ENCODE data around the gene AP2M1. TPM values are rescaled to one million over a fixed set of nuclear protein-coding genes. Genes with fewer than 3 reads are reported as not detected.
A peak's percentile ranks its signal among the peaks of the same experiment; 100 is the strongest.

AP2M1 gene
- total and polyA plus RNA-seq, 2 donors (not counting 3 experiments of a cell fraction or from before 2014, with no cell fraction given), result 431 to 602 TPM

- CTCF ChIA-PET, result interaction anchor here (0.5 to 2.6 kb wide), 4 partner anchors 11 to 272 kb away, joined by 3 to 11 read pairs (median 5); partner anchors contain the start of genes EIF2B5 and PARL
Observed at GRCh38 chr3:184156522-184156955, 18.1 kb upstream of the AP2M1 start.

More at GRCh38 chr3:184156522-184156955, 18.1 kb upstream of the AP2M1 start:
- Histone ChIP-seq H3K9ac (replicated peaks; ENCODE audit: extremely low read depth, insufficient read depth, low read length) (peak overlapping the region; percentile 80), H3K4me1 (ENCODE audit: control insufficient read depth, extremely low read depth, insufficient read depth, low read length) (peaks cover 25% of the 10 kb centered on the region), H2AFZ (ENCODE audit: low read depth, low read length) (no peak overlapping the region), H3K27me3 (ENCODE audit: control insufficient read depth in 2 of 2, insufficient read depth in 2 of 2, low read length in 2 of 2) (no peaks in the 10 kb centered on the region), H3K36me3 (ENCODE audit: control insufficient read depth in 2 of 2, extremely low read depth in 1 of 2, insufficient read depth in 2 of 2, low read length in 2 of 2) (no peaks in the 10 kb centered on the region), H4K20me1 (replicated peaks; ENCODE audit: control insufficient read depth, extremely low read depth, insufficient read depth, low read length) (peaks cover 3% of the 10 kb centered on the region), H3K9me1 (replicated peaks; ENCODE audit: control insufficient read depth, extremely low read depth, insufficient read depth, low read length) (no peaks in the 10 kb centered on the region), H3K27ac (ENCODE audit: insufficient read depth, low read depth, low read length) (peak overlapping the region; percentile 41), H3K9me3 (replicated peaks; ENCODE audit: control insufficient read depth, insufficient read depth, low read length) (no peaks in the 10 kb centered on the region), H3K79me2 (ENCODE audit: control insufficient read depth, insufficient read depth, low read length) (peaks cover 53% of the 10 kb centered on the region), H3K4me2 (ENCODE audit: insufficient read depth, low read length) (peak overlapping the region; percentile 97), H3K4me3 (replicated peaks in 1 of 3; ENCODE audit: insufficient read depth in 1 of 3, low read depth in 1 of 3, low read length in 3 of 3) (peak overlapping the region; percentile 78 to 87 (median 83))
- dilution Hi-C loops (cut with MboI; ENCODE audit: extremely low pct_ligation_motif_present, low sequenced_read_pairs), result no loop called here
- FAIRE-seq (peak; percentile 68), DNase-seq (ENCODE audit: low read depth, low spot score) (peak; percentile 46)
- BruUV-seq (replicated peaks), result no TSS peak
- intact Hi-C loops (cut with micrococcal nuclease), result loop anchor here (1.0 kb wide), 1 partner anchor 94 kb away; no protein-coding TSS in a partner anchor
- POLR2A ChIA-PET, result interaction anchor here (0.7 to 1.1 kb wide), 2 partner anchors 17 to 18 kb away, joined by 3 to 6 read pairs; partner anchors contain the start of gene AP2M1
- no peak for TF ChIP-seq POLR2A (IDR thresholded peaks at IDR 0.05; ENCODE audit: low read depth, low read length)
- no peak for TF ChIP-seq MAX (IDR thresholded peaks at IDR 0.05; ENCODE audit: insufficient read depth, insufficient read length)
- TF ChIP-seq MYC (IDR thresholded peaks at IDR 0.05; ENCODE audit: low read depth, low read length), result no peak
- TF ChIP-seq EZH2 (IDR thresholded peaks at IDR 0.05; ENCODE audit: borderline replicate concordance, low read depth, low read length, severe bottlenecking), result no peak
- TF ChIP-seq POLR2AphosphoS5 (IDR thresholded peaks at IDR 0.05; ENCODE audit: insufficient read depth, low read depth, low read length), result no peak
- no peak for TF ChIP-seq CTCF (IDR thresholded peaks at IDR 0.05; ENCODE audit: extremely low read depth in 1 of 2, insufficient read depth in 1 of 2, low read depth in 1 of 2, low read length in 2 of 2)
- TF ChIP-seq JUN (IDR thresholded peaks at IDR 0.05; ENCODE audit: borderline replicate concordance, insufficient read depth, insufficient read length, low read depth), result no peak
- no peak for TF ChIP-seq FOS (IDR thresholded peaks at IDR 0.05; ENCODE audit: borderline replicate concordance, insufficient read depth, low read length)
- TF ChIP-seq GATA2 (IDR thresholded peaks at IDR 0.05; ENCODE audit: insufficient read depth, insufficient read length, low read depth, low read length), result no peak

Data from endothelial cell of umbilical vein (primary cell).